ENCODE data around the gene GOSR1. TPM values are rescaled to one million over a fixed set of nuclear protein-coding genes. Genes with fewer than 3 reads are reported as not detected.

Gene GOSR1
- 30.9 to 51.3 TPM (median 36.0 TPM) in 5 replicates for total RNA-seq (2022; extraction: Qiagen RNA extraction)

GRCh38 chr17:30477083-30477773, at the start of gene GOSR1:
TSS of gene GOSR1 (plus strand) at chr17:30477408. CDS start at chr17:30477434, 26 bp downstream.

Other genes with a start within 250 kb of the GOSR1 start
- 0.07 to 0.08 TPM (median 0.07 TPM) in 3 of 5 replicates, not detected in the others for gene SLC6A4, start 241.7 kb upstream of the GOSR1 start, total RNA-seq (2022; extraction: Qiagen RNA extraction)
- gene BLMH, start 185.5 kb upstream of the GOSR1 start, total RNA-seq (2022; extraction: Qiagen RNA extraction): 38.0 to 48.9 TPM (median 41.6 TPM) in 5 replicates
- not detected in 5 replicates for gene TMIGD1, start 143.4 kb upstream of the GOSR1 start, total RNA-seq (2022; extraction: Qiagen RNA extraction)
- gene CPD, start 98.5 kb upstream of the GOSR1 start, total RNA-seq (2022; extraction: Qiagen RNA extraction): 26.1 to 34.6 TPM (median 29.9 TPM) in 5 replicates

All from A549 treated with AZD2906 at 1 μM for 4 hours (cell line).